A549 (cell line): ENCODE results near the gene SSH3. TPM values are rescaled to one million over a fixed set of nuclear protein-coding genes. Genes with fewer than 3 reads are reported as not detected.

Experiments used
- ATAC-seq, 2 experiments: fragments of 200-7000 bp in 1 of 2; fragments of >200 bp in 1 of 2; cut with Nextera tagmentation in 1 of 2; cut with Tn5 transposase in 1 of 2; 3 replicates each; pipeline versions ENCODE4 v1.8.0 to v1.9.1; 2018 to 2020; ENCODE audit warnings: mild to moderate bottlenecking in 1 of 2, moderate library complexity in 1 of 2
- CTCF ChIA-PET: fragments of 300-600 bp; sonication (Branson Sonifier 250); formaldehyde crosslinking; extraction: SDS; loops from one replicate; lab custom pipeline; 2021; ENCODE audit warnings: antibody characterized with exemption, inconsistent platforms; lab: Yijun Ruan, JAX
- POLR2A ChIA-PET: fragments of 350-600 bp; formaldehyde crosslinking; extraction: SDS; loops from one replicate; lab custom pipeline; 2021; ENCODE audit warnings: antibody characterized with exemption, inconsistent platforms; lab: Yijun Ruan, JAX
- DNase-seq, 2 experiments: peaks; one replicate each; pipeline versions ENCODE4 v3.0.0 to v3.0.0-alpha.2; 2011 to 2016; ENCODE audit warnings: low read depth in 1 of 2, low spot score in 1 of 2
- FAIRE-seq: peaks from 2 replicates; lab custom pipeline; 2011; peaks lifted over from hg19 to GRCh38; lab: Jason Lieb, UNC
- H3K27ac ChIP-seq, 2 experiments: fragments of >200 bp; sonication (Bioruptor Twin); formaldehyde crosslinking; 3 replicates each; pipeline ENCODE4 v1.5.1; 2016 to 2017
- H3K4me1 ChIP-seq: fragments of >200 bp; sonication (Bioruptor Twin); formaldehyde crosslinking; 3 replicates; pipeline ENCODE4 v1.6.1; 2016
- H3K4me2 ChIP-seq: fragments of >200 bp; sonication (Bioruptor Twin); formaldehyde crosslinking; 3 replicates; pipeline ENCODE4 v1.6.1; 2016
- H3K4me3 ChIP-seq: fragments of >200 bp; sonication (Bioruptor Twin); formaldehyde crosslinking; 3 replicates; pipeline ENCODE4 v1.5.1; 2016
- H3K9me3 ChIP-seq: fragments of >200 bp; sonication (Bioruptor Twin); formaldehyde crosslinking; 3 replicates; pipeline ENCODE4 v1.6.1; 2016
- CBX2 ChIP-seq: fragments of 200-600 bp; sonication (generic); IDR thresholded peaks from 2 replicates; pipeline ENCODE4 v1.6.1; 2016; ENCODE audit warnings: low read depth, mild to moderate bottlenecking, borderline replicate concordance
- CBX8 ChIP-seq: fragments of 200-600 bp; sonication (generic); IDR thresholded peaks from 2 replicates; pipeline ENCODE4 v1.6.1; 2016
- CEBPB ChIP-seq, 2 experiments: fragments of >200 bp in 1 of 2; sonication (Bioruptor Twin) in 1 of 2; formaldehyde crosslinking in 1 of 2; IDR thresholded peaks; 2 replicates each; pipeline ENCODE4 v1.6.1; 2012 to 2016
- FOSB ChIP-seq: fragments of 250-450 bp; sonication (Bioruptor Pico); IDR thresholded peaks from 2 replicates; pipeline ENCODE4 v1.5.0; 2020; ENCODE audit warnings: mild to moderate bottlenecking, moderate library complexity
- HDAC2 ChIP-seq: fragments of 200-600 bp; sonication (generic); IDR thresholded peaks from 2 replicates; pipeline ENCODE4 v1.6.1; 2016
- HOXA7 ChIP-seq: fragments of 250-450 bp; sonication (Bioruptor Pico); IDR thresholded peaks from 2 replicates; pipeline ENCODE4 v1.5.0; 2020; ENCODE audit warnings: mild to moderate bottlenecking, moderate library complexity
- JUN ChIP-seq, 2 experiments: fragments of >200 bp; sonication (Bioruptor Twin); formaldehyde crosslinking; IDR thresholded peaks; 2 replicates in 1 of 2; 3 replicates in 1 of 2; pipeline ENCODE4 v1.6.1; 2016 to 2017
- JUNB ChIP-seq: fragments of >200 bp; sonication (Bioruptor Twin); formaldehyde crosslinking; IDR thresholded peaks from 2 replicates; pipeline ENCODE4 v1.6.1; 2016
- MAZ ChIP-seq: fragments of 150-350 bp; IDR thresholded peaks from 2 replicates; pipeline ENCODE4 v1.6.1; 2014; ENCODE audit warnings: antibody characterized with exemption, low read depth, low read length, borderline replicate concordance
- NPAS2 ChIP-seq: fragments of 250-450 bp; sonication (Bioruptor Pico); IDR thresholded peaks from 2 replicates; pipeline ENCODE4 v1.8.0; 2022; ENCODE audit warnings: mild to moderate bottlenecking, moderate library complexity, borderline replicate concordance
- NR3C1 ChIP-seq: fragments of >200 bp; sonication (Bioruptor Twin); formaldehyde crosslinking; IDR thresholded peaks from 3 replicates; pipeline ENCODE4 v1.6.1; 2017
- POLR2A ChIP-seq: IDR thresholded peaks from 2 replicates; pipeline ENCODE4 v1.6.1; 2012; ENCODE audit warnings: mild to moderate bottlenecking, low read length
- RAD21 ChIP-seq, 2 experiments: fragments of >200 bp in 1 of 2; sonication (Bioruptor Twin) in 1 of 2; formaldehyde crosslinking in 1 of 2; IDR thresholded peaks in 1 of 2; conservative IDR thresholded peaks in 1 of 2; 2 replicates in 1 of 2; 3 replicates in 1 of 2; pipeline ENCODE4 v1.6.1; 2012 to 2018; ENCODE audit warnings: inconsistent platforms in 1 of 2
- RFX5 ChIP-seq: fragments of 450-650 bp; IDR thresholded peaks from 2 replicates; pipeline ENCODE4 v1.7.1; 2014; ENCODE audit warnings: antibody characterized with exemption, mild to moderate bottlenecking, moderate library complexity
- TFCP2L1 ChIP-seq: fragments of 250-450 bp; sonication (Bioruptor Pico); IDR thresholded peaks from 2 replicates; pipeline ENCODE4 v1.5.0; 2021; ENCODE audit warnings: mild to moderate bottlenecking
- ZC3H11A ChIP-seq: fragments of 450-650 bp; IDR thresholded peaks from 2 replicates; pipeline ENCODE4 v1.6.1; 2014; ENCODE audit warnings: antibody characterized with exemption, mild to moderate bottlenecking
- ZFP36 ChIP-seq: fragments of 450-650 bp; IDR thresholded peaks from 2 replicates; pipeline ENCODE4 v1.6.1; 2014; ENCODE audit warnings: borderline replicate concordance; ENCODE audit not compliant: partially characterized antibody
- ZNF302 ChIP-seq: fragments of 250-450 bp; sonication (Bioruptor Pico); IDR thresholded peaks from 2 replicates; pipeline ENCODE4 v1.9.0; 2021; ENCODE audit warnings: inconsistent platforms, mild to moderate bottlenecking, moderate library complexity
- WGBS: methylation state at CpG from one replicate; pipeline ENCODE4 v1.1.6; 2017; ENCODE audit errors: missing lambda C conversion rate; 5-methylcytosine and 5-hydroxymethylcytosine counted together
- polyA plus RNA-seq, 4 experiments: library from polyadenylated mRNA; depleted of rRNA in 3 of 4; stranded (reverse); fragments of >200 nt; fragmentation: RNase III in 1 of 4; extraction: RNeasy Plus Mini Kit Qiagen cat#74134 plus additional on column Dnase treatment in 1 of 4; gene quantifications; 2 replicates in 3 of 4; 3 replicates in 1 of 4; pipeline ENCODE4 v1.2.3, GENCODE V29; 2011 to 2017
- TF ChIP-seq, protein P1 (sequence below): fragments of 150-350 bp; IDR thresholded peaks from 2 replicates; pipeline ENCODE4 v1.6.1; 2014; ENCODE audit warnings: low read depth, mild to moderate bottlenecking, low read length
- TF ChIP-seq, protein P2 (sequence below): fragments of 450-650 bp; IDR thresholded peaks from 2 replicates; pipeline ENCODE4 v1.6.1; 2014; ENCODE audit warnings: antibody characterized with exemption
- TF ChIP-seq, protein P3 (sequence below): fragments of 200-600 bp; sonication (generic); IDR thresholded peaks from 2 replicates; pipeline ENCODE4 v1.6.1; 2016; ENCODE audit warnings: antibody characterized with exemption, mild to moderate bottlenecking, moderate library complexity
- TF ChIP-seq, protein P4 (sequence below): IDR thresholded peaks from 2 replicates; pipeline ENCODE4 v1.6.1; 2012; ENCODE audit warnings: low read depth, borderline replicate concordance

The SSH3 gene
- polyA plus RNA-seq, 2 of the 4 experiments (the other 2 are of a cell fraction), result 13.9 to 24.1 TPM

DNA sequence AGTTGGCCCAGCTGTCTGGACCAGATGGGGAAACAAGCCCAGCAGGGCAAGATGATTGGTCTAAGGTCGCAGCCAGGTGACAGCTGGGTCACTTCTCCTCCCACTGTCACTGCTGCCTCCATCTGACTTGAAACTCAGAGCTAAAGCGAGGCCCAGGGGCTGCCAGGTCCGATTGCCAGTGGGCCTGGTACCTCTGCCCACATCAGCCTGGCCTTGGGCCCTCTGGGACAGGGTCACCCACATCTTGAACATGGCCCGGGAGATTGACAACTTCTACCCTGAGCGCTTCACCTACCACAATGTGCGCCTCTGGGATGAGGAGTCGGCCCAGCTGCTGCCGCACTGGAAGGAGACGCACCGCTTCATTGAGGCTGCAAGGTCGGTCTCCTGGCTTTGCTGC is 5.8 kb downstream of the SSH3 start:
- CTCF ChIA-PET, result interaction anchor here (0.8 to 3.6 kb wide), 7 partner anchors 8 to 236 kb away, joined by 3 to 33 read pairs (median 4); no protein-coding TSS in a partner anchor
- Histone ChIP-seq H3K4me3 (no peak overlapping the region), H3K9me3 (no peaks in the 10 kb centered on the region), H3K27ac (no peak overlapping the region), H3K4me1 (peaks cover 17% of the 10 kb centered on the region; the same call in 2 of the 3 replicates), H3K4me2 (no peak overlapping the region)
- ATAC-seq (no peak), FAIRE-seq (no peak)
- POLR2A ChIA-PET, result no interaction called here
- 97% methylated on average over 11 of the region's 11 CpGs for WGBS
- TF ChIP-seq JUN (IDR thresholded peaks at IDR 0.05) (no peak), MAZ (no peak), RAD21 (conservative IDR thresholded peaks at IDR 0.05 in 1 of 2, IDR thresholded peaks at IDR 0.05 in 1 of 2) (no peak), NPAS2 (no peak), HDAC2 (no peak), ZC3H11A (no peak), CBX2 (no peak), HOXA7 (CRISPR knock-in tag) (no peak), NR3C1 (no peak), CBX8 (no peak), ZFP36 (no peak), TFCP2L1 (CRISPR knock-in tag) (no peak), RFX5 (no peak)
- TF ChIP-seq, protein P1, sequence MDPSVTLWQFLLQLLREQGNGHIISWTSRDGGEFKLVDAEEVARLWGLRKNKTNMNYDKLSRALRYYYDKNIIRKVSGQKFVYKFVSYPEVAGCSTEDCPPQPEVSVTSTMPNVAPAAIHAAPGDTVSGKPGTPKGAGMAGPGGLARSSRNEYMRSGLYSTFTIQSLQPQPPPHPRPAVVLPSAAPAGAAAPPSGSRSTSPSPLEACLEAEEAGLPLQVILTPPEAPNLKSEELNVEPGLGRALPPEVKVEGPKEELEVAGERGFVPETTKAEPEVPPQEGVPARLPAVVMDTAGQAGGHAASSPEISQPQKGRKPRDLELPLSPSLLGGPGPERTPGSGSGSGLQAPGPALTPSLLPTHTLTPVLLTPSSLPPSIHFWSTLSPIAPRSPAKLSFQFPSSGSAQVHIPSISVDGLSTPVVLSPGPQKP, result no peak
- TF ChIP-seq, all 56 proteins: peak for 0
- DNase-seq, result no peak

DNA sequence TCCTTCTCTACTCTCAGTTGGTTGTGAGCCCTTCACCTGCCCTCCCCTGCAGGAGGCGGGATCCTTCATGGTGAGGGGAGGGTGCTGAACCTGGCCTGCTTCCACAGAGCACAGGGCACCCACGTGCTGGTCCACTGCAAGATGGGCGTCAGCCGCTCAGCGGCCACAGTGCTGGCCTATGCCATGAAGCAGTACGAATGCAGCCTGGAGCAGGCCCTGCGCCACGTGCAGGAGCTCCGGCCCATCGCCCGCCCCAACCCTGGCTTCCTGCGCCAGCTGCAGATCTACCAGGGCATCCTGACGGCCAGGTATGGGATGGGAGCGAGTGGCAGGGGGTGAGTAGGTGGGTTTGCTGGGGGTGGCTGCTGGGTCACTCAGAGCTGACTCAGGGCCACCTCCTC is 6.3 kb downstream of the SSH3 start:
- Histone ChIP-seq H3K4me3 (no peak overlapping the region), H3K9me3 (no peaks in the 10 kb centered on the region)
- no peak for FAIRE-seq
- ATAC-seq, result no peak
- WGBS, result 93% methylated on average over 3 of the region's 14 CpGs
- POLR2A ChIA-PET, result no interaction called here
- TF ChIP-seq, protein P2, sequence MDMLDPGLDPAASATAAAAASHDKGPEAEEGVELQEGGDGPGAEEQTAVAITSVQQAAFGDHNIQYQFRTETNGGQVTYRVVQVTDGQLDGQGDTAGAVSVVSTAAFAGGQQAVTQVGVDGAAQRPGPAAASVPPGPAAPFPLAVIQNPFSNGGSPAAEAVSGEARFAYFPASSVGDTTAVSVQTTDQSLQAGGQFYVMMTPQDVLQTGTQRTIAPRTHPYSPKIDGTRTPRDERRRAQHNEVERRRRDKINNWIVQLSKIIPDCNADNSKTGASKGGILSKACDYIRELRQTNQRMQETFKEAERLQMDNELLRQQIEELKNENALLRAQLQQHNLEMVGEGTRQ, result no peak
- TF ChIP-seq HOXA7 (CRISPR knock-in tag), result no peak
- TF ChIP-seq, all 56 proteins: peak for 0
- no peak overlapping the region for H3K27ac ChIP-seq
- no peak for DNase-seq
- no peak overlapping the region for H3K4me2 ChIP-seq
- CTCF ChIA-PET, result interaction anchor here (0.9 to 3.6 kb wide), 5 partner anchors 8 to 73 kb away, joined by 3 to 33 read pairs (median 8); no protein-coding TSS in a partner anchor
- peaks cover 12% of the 10 kb centered on the region; the same call in 2 of the 3 replicates for H3K4me1 ChIP-seq

DNA sequence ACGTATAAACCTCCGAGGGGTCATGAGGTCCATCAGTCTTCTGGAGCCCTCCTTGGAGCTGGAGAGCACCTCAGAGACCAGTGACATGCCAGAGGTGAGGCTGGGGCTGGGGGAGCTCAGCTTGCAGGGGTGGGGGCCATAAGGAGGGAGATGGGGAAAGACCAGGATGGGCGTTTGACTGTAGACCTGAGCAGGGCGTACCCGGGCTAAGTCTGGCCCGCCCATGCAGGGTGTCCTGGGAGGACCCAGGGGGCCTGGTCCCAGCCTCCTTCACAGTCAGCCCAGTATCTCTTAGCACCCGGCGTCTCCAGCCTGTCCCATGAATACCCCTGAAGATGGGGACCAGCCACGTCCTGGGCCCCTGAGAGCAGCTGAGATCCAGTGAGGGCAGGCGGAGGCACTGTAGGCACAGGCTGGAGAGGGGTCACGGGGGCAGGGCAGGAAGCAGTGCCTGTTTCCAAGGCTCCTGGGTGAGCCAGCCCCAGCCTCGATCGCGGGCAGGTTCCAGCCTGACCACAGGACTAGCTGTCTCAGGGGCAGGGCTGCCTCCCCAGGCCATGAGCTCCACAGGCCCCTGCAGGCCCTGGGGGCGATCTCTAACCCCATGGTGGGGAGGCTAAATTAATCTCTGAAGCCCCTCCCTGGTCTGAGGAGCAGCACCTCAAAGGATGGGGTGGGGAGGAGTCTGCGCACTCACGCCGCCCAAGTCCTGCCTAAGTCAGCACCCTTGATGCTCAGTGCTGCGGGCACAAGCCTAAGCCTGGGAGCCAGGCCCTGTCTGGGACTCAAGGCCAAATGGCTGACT is 7.1 kb downstream of the SSH3 start:
- no peak for DNase-seq
- TF ChIP-seq RFX5, result no peak
- no peak for TF ChIP-seq JUN (IDR thresholded peaks at IDR 0.05)
- TF ChIP-seq POLR2A, result no peak
- TF ChIP-seq, protein P3, sequence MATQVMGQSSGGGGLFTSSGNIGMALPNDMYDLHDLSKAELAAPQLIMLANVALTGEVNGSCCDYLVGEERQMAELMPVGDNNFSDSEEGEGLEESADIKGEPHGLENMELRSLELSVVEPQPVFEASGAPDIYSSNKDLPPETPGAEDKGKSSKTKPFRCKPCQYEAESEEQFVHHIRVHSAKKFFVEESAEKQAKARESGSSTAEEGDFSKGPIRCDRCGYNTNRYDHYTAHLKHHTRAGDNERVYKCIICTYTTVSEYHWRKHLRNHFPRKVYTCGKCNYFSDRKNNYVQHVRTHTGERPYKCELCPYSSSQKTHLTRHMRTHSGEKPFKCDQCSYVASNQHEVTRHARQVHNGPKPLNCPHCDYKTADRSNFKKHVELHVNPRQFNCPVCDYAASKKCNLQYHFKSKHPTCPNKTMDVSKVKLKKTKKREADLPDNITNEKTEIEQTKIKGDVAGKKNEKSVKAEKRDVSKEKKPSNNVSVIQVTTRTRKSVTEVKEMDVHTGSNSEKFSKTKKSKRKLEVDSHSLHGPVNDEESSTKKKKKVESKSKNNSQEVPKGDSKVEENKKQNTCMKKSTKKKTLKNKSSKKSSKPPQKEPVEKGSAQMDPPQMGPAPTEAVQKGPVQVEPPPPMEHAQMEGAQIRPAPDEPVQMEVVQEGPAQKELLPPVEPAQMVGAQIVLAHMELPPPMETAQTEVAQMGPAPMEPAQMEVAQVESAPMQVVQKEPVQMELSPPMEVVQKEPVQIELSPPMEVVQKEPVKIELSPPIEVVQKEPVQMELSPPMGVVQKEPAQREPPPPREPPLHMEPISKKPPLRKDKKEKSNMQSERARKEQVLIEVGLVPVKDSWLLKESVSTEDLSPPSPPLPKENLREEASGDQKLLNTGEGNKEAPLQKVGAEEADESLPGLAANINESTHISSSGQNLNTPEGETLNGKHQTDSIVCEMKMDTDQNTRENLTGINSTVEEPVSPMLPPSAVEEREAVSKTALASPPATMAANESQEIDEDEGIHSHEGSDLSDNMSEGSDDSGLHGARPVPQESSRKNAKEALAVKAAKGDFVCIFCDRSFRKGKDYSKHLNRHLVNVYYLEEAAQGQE, result no peak
- no peak for TF ChIP-seq CBX2
- TF ChIP-seq, protein P4, sequence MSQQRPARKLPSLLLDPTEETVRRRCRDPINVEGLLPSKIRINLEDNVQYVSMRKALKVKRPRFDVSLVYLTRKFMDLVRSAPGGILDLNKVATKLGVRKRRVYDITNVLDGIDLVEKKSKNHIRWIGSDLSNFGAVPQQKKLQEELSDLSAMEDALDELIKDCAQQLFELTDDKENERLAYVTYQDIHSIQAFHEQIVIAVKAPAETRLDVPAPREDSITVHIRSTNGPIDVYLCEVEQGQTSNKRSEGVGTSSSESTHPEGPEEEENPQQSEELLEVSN, result no peak
- no peak for TF ChIP-seq ZNF302
- TF ChIP-seq FOSB (CRISPR knock-in tag), result no peak
- no peak for TF ChIP-seq CEBPB (IDR thresholded peaks at IDR 0.05)
- no peak for TF ChIP-seq JUNB
- TF ChIP-seq, all 56 proteins: peak for 0
- no peak overlapping the region for H3K4me3 ChIP-seq
- FAIRE-seq, result no peak
- peaks cover 8% of the 10 kb centered on the region; the same call in 2 of the 3 replicates for H3K4me1 ChIP-seq
- no peak for ATAC-seq
- WGBS, result 93% methylated on average over 18 of the region's 19 CpGs
- H3K9me3 ChIP-seq, result no peaks in the 10 kb centered on the region
- CTCF ChIA-PET, result interaction anchor here (1.5 to 2.0 kb wide), 3 partner anchors 9 to 72 kb away, joined by 4 to 9 read pairs (median 8); no protein-coding TSS in a partner anchor
- POLR2A ChIA-PET, result no interaction called here
- no peak overlapping the region for H3K27ac ChIP-seq
- no peak overlapping the region for H3K4me2 ChIP-seq
